Ishikawa (cell line): Measurements from ENCODE around the gene SDHAF3.
A peak's percentile ranks its signal among the peaks of the same experiment; 100 is the strongest.

ENCODE experiments used
- CEBPB ChIP-seq: IDR thresholded peaks from 2 replicates; pipeline ENCODE4 v1.6.1; 2012
- CREB1 ChIP-seq: IDR thresholded peaks from 2 replicates; pipeline ENCODE4 v1.6.1; 2012; ENCODE audit warnings: low read depth
- EGR1 ChIP-seq: IDR thresholded peaks from 2 replicates; pipeline ENCODE4 v1.6.1; 2012
- EP300 ChIP-seq: IDR thresholded peaks from 2 replicates; pipeline ENCODE4 v1.6.1; 2012; ENCODE audit warnings: borderline replicate concordance
- FOXM1 ChIP-seq: IDR thresholded peaks from 2 replicates; pipeline ENCODE4 v1.6.1; 2012; ENCODE audit warnings: low read depth, borderline replicate concordance
- NFIC ChIP-seq: IDR thresholded peaks from 2 replicates; pipeline ENCODE4 v1.6.1; 2012
- RAD21 ChIP-seq: IDR thresholded peaks from 2 replicates; pipeline ENCODE4 v1.6.1; 2012; ENCODE audit warnings: low read depth
- REST ChIP-seq: IDR thresholded peaks from 2 replicates; pipeline ENCODE4 v1.6.1; 2012; ENCODE audit warnings: low read depth, mild to moderate bottlenecking
- TAF1 ChIP-seq: IDR thresholded peaks from 2 replicates; pipeline ENCODE4 v1.6.1; 2012; ENCODE audit warnings: low read depth, mild to moderate bottlenecking
- TCF12 ChIP-seq: IDR thresholded peaks from 2 replicates; pipeline ENCODE4 v1.6.1; 2012; ENCODE audit warnings: low read depth
- TEAD4 ChIP-seq: IDR thresholded peaks from 2 replicates; pipeline ENCODE4 v1.6.1; 2012
- USF1 ChIP-seq: IDR thresholded peaks from 2 replicates; pipeline ENCODE4 v1.6.1; 2012
- YY1 ChIP-seq: IDR thresholded peaks from 2 replicates; pipeline ENCODE4 v1.6.1; 2012; ENCODE audit warnings: low read depth
- ZBTB7A ChIP-seq: IDR thresholded peaks from 2 replicates; pipeline ENCODE4 v1.6.1; 2012; ENCODE audit warnings: low read depth
- TF ChIP-seq, protein P1 (sequence below): IDR thresholded peaks from 2 replicates; pipeline ENCODE4 v1.6.1; 2012

Gene SDHAF3

GRCh38 chr7:97130417-97131139 is 13.1 kb downstream of the SDHAF3 start:
- TF ChIP-seq EGR1 (no peak), ZBTB7A (no peak), RAD21 (no peak), EP300 (no peak), TEAD4 (no peak), USF1 (no peak), FOXM1 (no peak), CEBPB (no peak), CREB1 (no peak), TAF1 (no peak), REST (no peak), NFIC (no peak), TCF12 (no peak), YY1 (no peak)
- TF ChIP-seq, protein P1, sequence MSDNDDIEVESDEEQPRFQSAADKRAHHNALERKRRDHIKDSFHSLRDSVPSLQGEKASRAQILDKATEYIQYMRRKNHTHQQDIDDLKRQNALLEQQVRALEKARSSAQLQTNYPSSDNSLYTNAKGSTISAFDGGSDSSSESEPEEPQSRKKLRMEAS = no peak

GRCh38 chr7:97133159-97133558 is 15.7 kb downstream of the SDHAF3 start:
- TF ChIP-seq TEAD4 (no peak), TCF12 (no peak), RAD21 (no peak), USF1 (no peak), YY1 (no peak), TAF1 (no peak), FOXM1 (no peak), CREB1 (no peak), ZBTB7A (no peak), CEBPB (no peak), EP300 (no peak), REST (no peak), NFIC (no peak), EGR1 (no peak)
- TF ChIP-seq, protein P1 = no peak

DNA sequence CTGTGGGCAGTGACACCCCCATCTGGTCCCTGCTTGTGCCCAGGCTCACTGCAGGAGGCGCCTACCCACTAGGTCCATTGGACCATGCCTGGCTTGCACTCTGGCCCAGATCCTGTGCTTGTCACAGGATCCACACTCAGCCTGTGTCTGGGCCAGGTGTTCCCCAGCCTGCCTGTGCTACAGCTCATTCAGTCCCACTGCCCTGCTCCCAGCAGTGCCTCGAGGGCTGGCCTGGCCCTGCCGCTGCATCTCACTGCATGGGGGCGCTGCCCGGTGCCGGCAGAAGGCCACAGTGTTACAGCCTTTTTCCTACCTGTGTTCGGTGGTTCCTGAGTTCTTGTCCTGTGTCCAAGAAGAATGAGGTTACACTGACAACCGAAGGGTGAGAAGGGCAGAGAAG is 21.3 kb downstream of the SDHAF3 start:
- TF ChIP-seq RAD21 (no peak), REST (no peak), TEAD4 (no peak), CREB1 (no peak), EP300 (no peak), YY1 (no peak), FOXM1 (no peak), ZBTB7A (no peak)
- TF ChIP-seq, protein P1 = no peak

- TF ChIP-seq USF1 (no peak), REST (no peak), ZBTB7A (no peak), FOXM1 (no peak), CREB1 (no peak), RAD21 (peak; percentile 48)
These were observed 27.6 kb downstream of the SDHAF3 start for GRCh38 chr7:97145068-97145467.
